Measurements from ENCODE around the gene CBR1.

DNA sequence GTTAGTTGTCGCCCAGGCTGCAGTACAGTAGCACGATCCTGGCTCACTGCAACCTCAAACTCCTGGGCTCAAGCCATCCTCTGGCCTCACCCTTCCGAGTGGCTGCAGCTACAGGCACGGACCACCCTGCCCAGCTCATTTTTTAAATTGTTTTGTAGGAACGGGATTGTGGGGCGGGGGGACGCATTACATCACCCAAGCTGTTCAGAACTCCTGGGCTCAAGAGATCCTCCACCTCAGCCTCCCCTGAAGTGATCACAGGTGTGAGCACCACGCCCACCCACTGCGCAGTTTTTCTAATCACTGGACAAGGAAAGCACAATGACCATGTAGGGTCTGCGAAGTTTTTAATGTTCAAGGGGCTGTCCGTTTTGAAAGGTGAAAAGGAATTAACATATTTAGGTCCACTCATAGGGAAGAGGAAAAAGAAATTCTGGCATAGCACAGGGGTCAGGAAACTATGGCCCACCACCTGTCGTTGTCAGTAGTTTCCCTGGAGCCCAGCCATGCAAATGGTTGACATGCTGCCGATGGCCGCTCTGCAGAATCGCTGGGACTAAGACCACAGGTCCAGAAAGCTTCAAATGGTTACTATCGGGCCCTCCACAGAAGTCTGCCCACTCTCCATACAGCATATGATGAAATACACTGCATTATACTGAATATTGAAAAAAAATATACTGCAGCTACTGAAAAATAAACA lies 35.5 kb upstream of the CBR1 start:
- TF ChIP-seq, protein P1, sequence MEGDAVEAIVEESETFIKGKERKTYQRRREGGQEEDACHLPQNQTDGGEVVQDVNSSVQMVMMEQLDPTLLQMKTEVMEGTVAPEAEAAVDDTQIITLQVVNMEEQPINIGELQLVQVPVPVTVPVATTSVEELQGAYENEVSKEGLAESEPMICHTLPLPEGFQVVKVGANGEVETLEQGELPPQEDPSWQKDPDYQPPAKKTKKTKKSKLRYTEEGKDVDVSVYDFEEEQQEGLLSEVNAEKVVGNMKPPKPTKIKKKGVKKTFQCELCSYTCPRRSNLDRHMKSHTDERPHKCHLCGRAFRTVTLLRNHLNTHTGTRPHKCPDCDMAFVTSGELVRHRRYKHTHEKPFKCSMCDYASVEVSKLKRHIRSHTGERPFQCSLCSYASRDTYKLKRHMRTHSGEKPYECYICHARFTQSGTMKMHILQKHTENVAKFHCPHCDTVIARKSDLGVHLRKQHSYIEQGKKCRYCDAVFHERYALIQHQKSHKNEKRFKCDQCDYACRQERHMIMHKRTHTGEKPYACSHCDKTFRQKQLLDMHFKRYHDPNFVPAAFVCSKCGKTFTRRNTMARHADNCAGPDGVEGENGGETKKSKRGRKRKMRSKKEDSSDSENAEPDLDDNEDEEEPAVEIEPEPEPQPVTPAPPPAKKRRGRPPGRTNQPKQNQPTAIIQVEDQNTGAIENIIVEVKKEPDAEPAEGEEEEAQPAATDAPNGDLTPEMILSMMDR (IDR thresholded peaks at IDR 0.05), result no peak
- TF ChIP-seq POLR2AphosphoS5 (IDR thresholded peaks at IDR 0.05; ENCODE audit: low read depth, low read length), result no peak

Measured in Panc1 (cell line).